ENCODE results near the gene APOA4. TPM values are rescaled to one million over a fixed set of nuclear protein-coding genes. Genes with fewer than 3 reads are reported as not detected.

The APOA4 gene
- polyA plus RNA-seq (2012; rRNA removed): not detected in 2 replicates
- polyA plus RNA-seq (2012; cell fraction: cytosol; rRNA removed): not detected in 2 replicates
- not detected in 2 replicates for polyA plus RNA-seq (2012; cell fraction: nucleus; rRNA removed)

DNA sequence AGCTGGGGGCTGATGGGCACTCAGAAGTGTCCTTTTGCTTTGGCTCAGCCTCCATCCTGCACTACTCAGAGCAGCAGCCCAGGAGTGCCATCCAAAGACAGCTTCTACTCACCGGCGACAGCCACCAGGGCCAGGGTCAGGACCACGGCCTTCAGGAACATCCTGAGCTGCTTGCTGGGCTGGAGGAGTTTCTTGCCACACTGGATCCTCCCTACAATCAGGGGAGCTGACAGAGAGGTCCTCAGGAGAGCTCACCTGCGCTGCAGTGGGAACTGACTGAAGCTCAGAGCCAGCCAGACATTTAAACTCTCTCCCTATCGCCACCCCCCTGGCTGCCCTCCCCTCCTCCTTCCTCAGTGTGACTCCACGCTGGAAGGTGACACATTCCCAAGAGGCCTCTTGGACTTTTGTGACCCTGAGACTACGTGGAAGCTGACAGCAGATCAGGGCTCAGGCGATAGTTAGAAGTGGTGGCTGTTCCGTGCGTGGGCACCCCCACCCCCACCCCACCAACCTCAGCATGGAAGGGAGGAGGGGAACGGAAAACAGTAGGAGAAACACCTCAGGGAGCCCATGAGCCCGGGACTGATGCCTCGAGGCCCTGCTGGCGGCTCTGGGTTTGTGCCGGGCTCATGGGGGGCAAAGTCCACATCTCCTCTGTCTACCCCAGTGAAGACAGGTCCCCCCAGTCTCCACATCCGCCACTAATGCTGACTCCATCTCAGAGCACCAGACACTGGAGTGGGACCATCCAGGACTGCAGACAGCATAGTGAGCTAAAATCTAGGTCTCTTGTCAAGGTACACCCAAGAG lies at the start of gene APOA4:
APOA4 (minus strand) TSS at position 274 of the 813 bp plus-strand sequence; CDS start at position 161, 113 bp downstream.
- Histone ChIP-seq H3K36me3 (replicated peaks in 1 of 2; ENCODE audit: control insufficient read depth in 1 of 2, insufficient read depth in 2 of 2, low read length in 1 of 2) (no peaks in the 10 kb centered on the region), H3K27me3 (ENCODE audit: insufficient read depth) (no peaks in the 10 kb centered on the region), H3K79me2 (ENCODE audit: insufficient read depth) (no peaks in the 10 kb centered on the region), H3K9me2 (no peaks in the 10 kb centered on the region), H3K4me2 (no peak within 1 kb of the TSS), H3K4me3 (ENCODE audit: low read depth in 2 of 2, low read length in 1 of 2) (no peak within 1 kb of the TSS), H3F3A (replicated peaks; ENCODE audit: insufficient read depth) (no peaks in the 10 kb centered on the region), H2AFZ (ENCODE audit: low read depth) (no peak within 1 kb of the TSS), H3K9me3 (no peaks in the 10 kb centered on the region), H3K9ac (no peak within 1 kb of the TSS), H3K4me1 (ENCODE audit: control insufficient read depth in 1 of 2, insufficient read depth in 2 of 2, low read depth in 1 of 2, low read length in 1 of 2) (peaks cover 0 to 11% of the 10 kb centered on the region in 2 experiments; a peak in 1 of 4 replicates), H3K27ac (ENCODE audit: low read depth in 2 of 2, low read length in 1 of 2) (no peak within 1 kb of the TSS), H4K20me1 (ENCODE audit: insufficient read depth) (no peaks in the 10 kb centered on the region)
- ChIA-PET POLR2A (no interaction called here), CTCF (interaction anchor here (0.6 to 2.8 kb wide), 5 partner anchors 13 to 1492 kb away, joined by 3 to 13 read pairs (median 3); partner anchors contain the start of gene APOA5)
- DNase-seq: no peak
- TF ChIP-seq, protein P1, sequence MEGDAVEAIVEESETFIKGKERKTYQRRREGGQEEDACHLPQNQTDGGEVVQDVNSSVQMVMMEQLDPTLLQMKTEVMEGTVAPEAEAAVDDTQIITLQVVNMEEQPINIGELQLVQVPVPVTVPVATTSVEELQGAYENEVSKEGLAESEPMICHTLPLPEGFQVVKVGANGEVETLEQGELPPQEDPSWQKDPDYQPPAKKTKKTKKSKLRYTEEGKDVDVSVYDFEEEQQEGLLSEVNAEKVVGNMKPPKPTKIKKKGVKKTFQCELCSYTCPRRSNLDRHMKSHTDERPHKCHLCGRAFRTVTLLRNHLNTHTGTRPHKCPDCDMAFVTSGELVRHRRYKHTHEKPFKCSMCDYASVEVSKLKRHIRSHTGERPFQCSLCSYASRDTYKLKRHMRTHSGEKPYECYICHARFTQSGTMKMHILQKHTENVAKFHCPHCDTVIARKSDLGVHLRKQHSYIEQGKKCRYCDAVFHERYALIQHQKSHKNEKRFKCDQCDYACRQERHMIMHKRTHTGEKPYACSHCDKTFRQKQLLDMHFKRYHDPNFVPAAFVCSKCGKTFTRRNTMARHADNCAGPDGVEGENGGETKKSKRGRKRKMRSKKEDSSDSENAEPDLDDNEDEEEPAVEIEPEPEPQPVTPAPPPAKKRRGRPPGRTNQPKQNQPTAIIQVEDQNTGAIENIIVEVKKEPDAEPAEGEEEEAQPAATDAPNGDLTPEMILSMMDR (IDR thresholded peaks at IDR 0.05): no peak
- TF ChIP-seq EZH2phosphoT487 (IDR thresholded peaks at IDR 0.05; ENCODE audit: borderline replicate concordance, low read depth) (no peak), FOSL2 (IDR thresholded peaks at IDR 0.05; ENCODE audit: borderline replicate concordance, low read depth) (no peak), POLR2AphosphoS5 (IDR thresholded peaks at IDR 0.05; ENCODE audit: low read depth, low read length) (no peak), NRF1 (IDR thresholded peaks at IDR 0.05; ENCODE audit: low read depth, low read length) (no peak), GABPA (IDR thresholded peaks at IDR 0.05; ENCODE audit: low read depth) (no peak), FOXM1 (IDR thresholded peaks at IDR 0.05; ENCODE audit: low read depth) (no peak), ELF1 (IDR thresholded peaks at IDR 0.05) (no peak), MEF2A (IDR thresholded peaks at IDR 0.05; ENCODE audit: borderline replicate concordance, low read depth) (no peak), USF1 (IDR thresholded peaks at IDR 0.05; ENCODE audit: borderline replicate concordance, low read depth) (no peak), REST (IDR thresholded peaks at IDR 0.05; ENCODE audit: low read depth, low read length) (no peak), TAF1 (IDR thresholded peaks at IDR 0.05; ENCODE audit: borderline replicate concordance, low read depth, low read length) (no peak), RAD21 (IDR thresholded peaks at IDR 0.05; ENCODE audit: low read length) (no peak), CHD2 (IDR thresholded peaks at IDR 0.05; ENCODE audit: low read length, partially characterized antibody) (no peak), USF2 (IDR thresholded peaks at IDR 0.05; ENCODE audit: borderline replicate concordance, low read depth, low read length) (no peak), EP300 (IDR thresholded peaks at IDR 0.05; ENCODE audit: borderline replicate concordance in 1 of 2, low read depth in 1 of 2, low read length in 1 of 2) (no peak)
- TF ChIP-seq, protein P2, sequence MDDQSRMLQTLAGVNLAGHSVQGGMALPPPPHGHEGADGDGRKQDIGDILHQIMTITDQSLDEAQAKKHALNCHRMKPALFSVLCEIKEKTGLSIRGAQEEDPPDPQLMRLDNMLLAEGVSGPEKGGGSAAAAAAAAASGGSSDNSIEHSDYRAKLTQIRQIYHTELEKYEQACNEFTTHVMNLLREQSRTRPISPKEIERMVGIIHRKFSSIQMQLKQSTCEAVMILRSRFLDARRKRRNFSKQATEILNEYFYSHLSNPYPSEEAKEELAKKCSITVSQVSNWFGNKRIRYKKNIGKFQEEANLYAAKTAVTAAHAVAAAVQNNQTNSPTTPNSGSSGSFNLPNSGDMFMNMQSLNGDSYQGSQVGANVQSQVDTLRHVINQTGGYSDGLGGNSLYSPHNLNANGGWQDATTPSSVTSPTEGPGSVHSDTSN (IDR thresholded peaks at IDR 0.05): no peak
- TF ChIP-seq, protein P3, sequence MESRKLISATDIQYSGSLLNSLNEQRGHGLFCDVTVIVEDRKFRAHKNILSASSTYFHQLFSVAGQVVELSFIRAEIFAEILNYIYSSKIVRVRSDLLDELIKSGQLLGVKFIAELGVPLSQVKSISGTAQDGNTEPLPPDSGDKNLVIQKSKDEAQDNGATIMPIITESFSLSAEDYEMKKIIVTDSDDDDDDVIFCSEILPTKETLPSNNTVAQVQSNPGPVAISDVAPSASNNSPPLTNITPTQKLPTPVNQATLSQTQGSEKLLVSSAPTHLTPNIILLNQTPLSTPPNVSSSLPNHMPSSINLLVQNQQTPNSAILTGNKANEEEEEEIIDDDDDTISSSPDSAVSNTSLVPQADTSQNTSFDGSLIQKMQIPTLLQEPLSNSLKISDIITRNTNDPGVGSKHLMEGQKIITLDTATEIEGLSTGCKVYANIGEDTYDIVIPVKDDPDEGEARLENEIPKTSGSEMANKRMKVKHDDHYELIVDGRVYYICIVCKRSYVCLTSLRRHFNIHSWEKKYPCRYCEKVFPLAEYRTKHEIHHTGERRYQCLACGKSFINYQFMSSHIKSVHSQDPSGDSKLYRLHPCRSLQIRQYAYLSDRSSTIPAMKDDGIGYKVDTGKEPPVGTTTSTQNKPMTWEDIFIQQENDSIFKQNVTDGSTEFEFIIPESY (IDR thresholded peaks at IDR 0.05; ENCODE audit: borderline replicate concordance, low read depth): no peak
- 80% methylated on average over 16 of the region's 16 CpGs for WGBS (ENCODE audit: low lambda C conversion rate)

Measured in SK-N-SH (cell line).